GM21825 (cell line): ENCODE measurements around the gene ZIM2.

ENCODE experiments used
- ATAC-seq: cut with Tn5 transposase; IDR thresholded peaks from one replicate; pipeline ENCODE4 v1.9.1; 2021; ENCODE audit warnings: mild to moderate bottlenecking, moderate library complexity; ENCODE audit not compliant: unreplicated experiment

Gene ZIM2

GRCh38 chr19:56839652-56840450 is 675 bp downstream of the ZIM2 start:
- ATAC-seq: no peak

GRCh38 chr19:56838909-56839651 is 1.4 kb downstream of the ZIM2 start:
- ATAC-seq: no peak

- no peak for ATAC-seq
These were observed 2.3 kb downstream of the ZIM2 start for GRCh38 chr19:56838024-56838908.

DNA sequence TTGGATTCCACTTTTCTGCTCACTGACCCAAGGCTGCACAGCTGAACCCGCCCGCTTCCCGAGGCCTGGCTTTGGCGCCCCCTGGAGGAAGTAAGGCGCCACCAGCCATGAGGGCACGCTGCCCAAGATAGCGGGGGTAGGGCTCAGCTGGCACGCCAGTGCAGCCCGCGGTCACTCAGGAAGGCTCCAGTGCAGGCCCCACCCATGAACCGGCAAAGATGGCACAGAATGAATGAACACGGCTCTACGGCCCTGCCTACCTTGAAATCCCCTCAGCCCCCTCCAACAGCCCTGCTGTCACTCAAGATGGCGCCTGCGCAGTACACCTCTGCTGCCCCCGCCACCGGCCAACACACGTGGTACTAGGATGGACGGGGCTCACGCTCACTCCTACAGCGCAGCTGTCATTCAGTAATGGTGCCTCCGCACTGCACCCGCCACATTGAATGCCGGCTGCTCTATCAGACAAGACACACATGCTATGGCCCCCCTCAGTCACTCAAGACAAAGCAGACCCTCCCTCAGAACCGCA is 3.0 kb downstream of the ZIM2 start:
- no peak for ATAC-seq

GRCh38 chr19:56837004-56837403 is 3.5 kb downstream of the ZIM2 start:
- ATAC-seq: no peak

GRCh38 chr19:56836059-56836458 is 4.5 kb downstream of the ZIM2 start:
- ATAC-seq: no peak

GRCh38 chr19:56835401-56835800 is 5.1 kb downstream of the ZIM2 start:
- no peak for ATAC-seq

DNA sequence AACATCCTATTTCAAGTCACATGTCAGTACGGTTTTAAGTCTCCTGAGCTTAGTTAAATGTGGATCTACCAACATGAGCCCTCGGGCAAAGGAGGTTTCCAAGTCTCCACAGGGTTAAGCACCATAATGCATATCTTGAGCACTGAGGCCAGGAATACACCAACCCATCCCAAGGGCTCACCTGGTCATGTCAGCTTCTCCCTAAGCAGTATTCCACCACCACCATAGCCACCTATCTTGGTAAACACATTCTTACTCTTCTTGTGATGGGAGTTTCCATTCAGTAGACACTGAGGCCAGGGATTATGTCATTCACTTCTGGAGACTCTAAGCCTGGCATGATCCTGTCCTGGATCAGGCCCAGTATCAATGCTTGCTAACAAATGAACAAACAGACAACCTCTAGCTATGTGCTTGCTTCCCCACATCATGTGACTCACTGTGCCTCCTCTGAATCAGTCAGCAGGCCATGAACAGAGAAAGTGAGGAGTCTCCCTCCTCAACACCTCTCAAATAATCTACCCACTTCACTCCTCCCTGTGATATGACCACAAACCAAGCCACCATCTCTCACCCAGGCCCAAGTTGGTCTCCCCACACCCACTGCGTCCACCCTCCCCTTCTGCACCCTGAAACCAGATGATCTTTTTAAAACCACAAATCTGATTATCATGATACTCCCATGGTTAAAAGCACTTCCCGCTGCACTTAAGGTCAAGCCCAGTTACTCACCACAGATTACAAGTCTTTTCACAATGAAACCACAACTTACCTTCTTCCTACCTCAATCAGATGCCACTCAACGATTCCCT is 5.8 kb downstream of the ZIM2 start:
- ATAC-seq: no peak

DNA sequence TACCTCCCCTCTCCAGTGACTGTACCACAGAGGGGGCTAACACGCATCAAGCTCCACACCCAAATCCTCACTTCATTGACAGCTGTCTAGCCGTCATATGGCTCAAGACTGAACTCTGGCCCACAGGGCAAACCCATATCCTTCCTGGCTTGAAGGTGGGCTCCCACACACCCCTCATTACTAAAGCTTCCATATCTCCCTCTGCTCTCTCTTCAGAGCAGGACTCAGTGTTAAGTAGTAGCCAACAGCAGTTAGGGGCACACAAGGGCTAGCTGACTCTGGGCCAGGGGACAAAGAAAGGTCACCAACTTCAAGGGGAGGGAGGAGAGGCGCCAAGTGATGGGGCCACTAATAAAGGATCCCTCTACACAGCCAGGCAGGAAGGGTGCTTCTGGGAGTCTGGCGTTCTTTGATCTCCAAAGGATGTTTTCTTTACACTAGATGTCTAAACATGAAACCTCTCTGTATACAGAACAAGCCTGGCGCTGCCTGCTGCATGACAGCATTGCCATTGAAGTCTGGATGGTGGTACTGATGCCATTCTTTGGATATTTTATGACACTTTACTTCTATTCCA is 8.1 kb downstream of the ZIM2 start:
- ATAC-seq: no peak

DNA sequence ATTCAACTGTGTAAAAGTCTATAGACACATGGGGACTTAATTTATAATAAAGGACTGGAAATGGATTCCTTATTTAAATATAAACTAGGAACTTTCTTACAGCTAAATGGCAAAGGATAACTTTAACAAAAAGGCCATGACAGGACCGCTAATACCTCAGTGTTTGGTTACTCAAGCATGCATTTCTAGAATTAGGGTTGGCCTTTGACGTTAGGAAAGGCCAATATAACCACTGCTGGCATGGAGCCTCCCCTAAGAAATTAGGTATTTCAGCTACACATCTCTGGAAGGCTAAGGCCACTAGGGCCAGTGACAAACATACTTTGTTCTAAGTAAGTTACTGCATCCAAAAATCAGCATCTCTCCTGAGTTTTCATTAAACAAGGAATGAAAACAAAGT is 9.3 kb downstream of the ZIM2 start:
- ATAC-seq: no peak

GRCh38 chr19:56829596-56829995 is 10.9 kb downstream of the ZIM2 start:
- ATAC-seq: no peak

DNA sequence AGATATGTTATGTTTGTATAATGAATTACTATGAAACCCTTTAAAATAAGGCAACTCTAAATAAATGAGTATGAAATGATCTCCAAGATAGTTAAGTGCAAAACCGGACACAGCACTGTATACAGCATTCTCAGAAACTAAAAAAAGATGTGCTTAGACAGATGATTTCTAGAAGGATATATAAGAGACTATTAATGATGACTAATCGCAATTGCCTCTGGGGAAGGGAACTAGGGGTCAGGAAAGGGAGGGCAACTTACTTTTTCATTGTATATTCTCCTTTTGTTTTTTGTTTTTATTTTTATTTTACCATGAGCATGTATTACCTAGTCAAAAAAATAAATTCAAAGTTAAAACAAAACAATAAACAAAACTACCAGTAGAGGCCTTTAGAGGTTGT is 12.8 kb downstream of the ZIM2 start:
- no peak for ATAC-seq

DNA sequence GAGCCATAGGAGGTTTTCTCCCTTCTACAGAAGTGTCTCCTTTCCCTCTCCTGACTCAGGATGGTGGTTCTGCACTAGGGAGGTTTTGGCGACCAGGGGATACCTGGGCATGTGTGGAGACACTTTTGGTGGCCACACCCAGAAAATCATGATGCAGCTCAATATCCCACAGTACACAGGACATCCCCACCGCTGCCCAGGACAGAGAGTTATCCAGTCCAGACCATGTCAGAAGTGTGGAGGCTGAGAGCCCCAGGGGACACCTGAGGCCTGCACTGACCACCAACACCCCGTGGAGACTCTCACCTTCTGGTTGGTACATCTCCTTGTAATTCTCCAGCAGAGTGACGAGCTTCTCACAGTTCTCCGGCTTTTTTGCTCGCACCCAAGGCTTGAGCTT is 16.6 kb downstream of the ZIM2 start:
- ATAC-seq: no peak

DNA sequence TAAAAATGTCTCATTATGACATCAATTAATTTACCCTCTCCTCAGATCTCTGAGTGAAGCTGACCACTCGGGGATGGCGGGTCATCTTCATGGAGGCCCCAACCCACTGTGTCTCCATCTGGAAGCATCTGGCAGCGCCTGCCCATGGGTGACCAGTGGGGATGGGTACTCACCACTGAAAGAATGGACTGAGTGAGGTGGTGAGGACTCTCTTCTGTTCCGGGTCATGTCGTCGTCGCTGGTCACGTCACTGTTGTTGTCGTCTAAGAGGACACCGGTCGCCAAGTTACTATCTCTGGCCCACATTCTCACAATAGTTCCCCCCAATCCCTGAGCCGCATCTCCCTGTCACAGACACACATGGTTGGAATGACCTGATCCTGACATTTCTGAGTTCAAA is 17.1 kb downstream of the ZIM2 start:
- ATAC-seq: no peak

- no peak for ATAC-seq
These were observed 17.8 kb downstream of the ZIM2 start for GRCh38 chr19:56822755-56823154.

DNA sequence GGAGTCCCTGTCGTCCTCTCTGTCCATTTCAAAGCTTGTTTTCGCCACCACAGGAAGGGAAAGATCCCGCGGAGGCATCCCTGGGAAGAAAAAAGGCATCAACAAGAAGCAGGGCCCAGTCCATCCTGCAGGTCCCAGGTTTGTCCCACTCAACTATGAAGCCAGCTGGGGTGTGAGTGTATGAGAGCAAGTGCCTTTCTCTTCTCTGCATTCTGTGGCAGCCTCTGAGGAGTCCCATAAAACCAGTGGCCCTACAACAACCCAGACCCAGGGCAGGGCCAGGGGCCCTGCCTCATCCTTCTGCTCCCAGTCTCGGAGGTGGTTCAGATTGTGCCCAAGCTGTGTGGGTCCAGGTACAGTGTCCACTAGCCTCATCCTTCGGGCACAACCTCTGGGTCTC is 18.9 kb downstream of the ZIM2 start:
- ATAC-seq: no peak

- no peak for ATAC-seq
These were observed 19.3 kb downstream of the ZIM2 start for GRCh38 chr19:56821209-56821608.

DNA sequence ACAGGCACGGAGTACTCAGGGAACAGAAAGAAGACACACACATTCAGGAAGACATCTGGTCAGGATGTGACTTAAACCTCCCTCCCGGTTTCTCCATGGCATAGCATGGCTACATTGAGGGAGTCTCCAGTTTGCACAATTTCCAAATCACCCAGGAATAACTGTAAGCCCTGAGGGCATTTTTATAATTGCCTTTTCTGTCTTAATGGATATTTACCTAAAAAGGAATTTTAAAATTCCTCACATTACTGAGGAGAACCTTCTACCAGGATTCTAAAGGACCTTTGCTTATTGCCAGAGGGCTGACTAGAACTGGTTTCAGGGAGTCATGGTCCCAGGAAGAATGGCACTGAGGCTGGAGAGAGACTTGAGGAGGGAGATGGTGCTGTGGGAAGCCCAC is 21.4 kb downstream of the ZIM2 start:
- ATAC-seq: no peak

- no peak for ATAC-seq
These were observed 25.9 kb downstream of the ZIM2 start for GRCh38 chr19:56814656-56815055.

DNA sequence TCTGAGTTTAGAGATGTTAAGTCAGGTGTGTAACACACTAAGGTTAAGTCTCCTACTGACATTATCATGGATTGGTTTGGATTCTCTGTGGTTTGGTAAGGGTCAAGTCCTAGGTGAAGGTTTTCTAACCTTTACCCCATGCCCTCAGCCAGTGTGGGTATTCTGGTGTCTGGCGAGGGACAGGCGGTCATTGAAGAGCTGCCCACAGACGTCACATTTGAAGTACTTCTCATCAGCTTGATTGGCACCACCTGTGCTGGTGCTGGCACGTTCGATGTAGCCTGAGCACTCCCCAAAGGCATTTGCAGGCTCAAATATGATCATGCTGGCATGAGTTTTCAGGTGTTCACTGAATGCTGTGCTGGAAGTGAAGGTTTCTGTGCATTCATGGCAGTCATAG is 27.0 kb downstream of the ZIM2 start:
- ATAC-seq: no peak
